Sigmoid colon (tissue), 4 donors: Measurements from ENCODE around the gene PRXL2B.

Source experiments
- CTCF ChIP-seq, 4 experiments: fragments of 450-650 bp in 3 of 4; fragments of 200-600 bp in 1 of 4; IDR thresholded peaks; one replicate each; pipeline ENCODE4 v1.5.1; 2016 to 2019; ENCODE audit warnings: antibody characterized with exemption in 4 of 4, mild to moderate bottlenecking in 3 of 4, moderate library complexity in 2 of 4
- EP300 ChIP-seq, 4 donors: sonication (generic); formaldehyde crosslinking; IDR thresholded peaks; one replicate each; pipeline ENCODE4 v1.6.1; 2017; ENCODE audit warnings: antibody characterized with exemption in 4 of 4
- POLR2A ChIP-seq, 2 donors: fragments of 450-650 bp; IDR thresholded peaks; one replicate each; pipeline ENCODE4 v1.6.1; 2016; ENCODE audit warnings: antibody characterized with exemption in 2 of 2, mild to moderate bottlenecking in 2 of 2, moderate library complexity in 2 of 2
- POLR2AphosphoS5 ChIP-seq, 4 donors: sonication (generic); formaldehyde crosslinking; IDR thresholded peaks; one replicate each; pipeline ENCODE4 v1.6.1; 2017; ENCODE audit warnings: antibody characterized with exemption in 4 of 4

DNA sequence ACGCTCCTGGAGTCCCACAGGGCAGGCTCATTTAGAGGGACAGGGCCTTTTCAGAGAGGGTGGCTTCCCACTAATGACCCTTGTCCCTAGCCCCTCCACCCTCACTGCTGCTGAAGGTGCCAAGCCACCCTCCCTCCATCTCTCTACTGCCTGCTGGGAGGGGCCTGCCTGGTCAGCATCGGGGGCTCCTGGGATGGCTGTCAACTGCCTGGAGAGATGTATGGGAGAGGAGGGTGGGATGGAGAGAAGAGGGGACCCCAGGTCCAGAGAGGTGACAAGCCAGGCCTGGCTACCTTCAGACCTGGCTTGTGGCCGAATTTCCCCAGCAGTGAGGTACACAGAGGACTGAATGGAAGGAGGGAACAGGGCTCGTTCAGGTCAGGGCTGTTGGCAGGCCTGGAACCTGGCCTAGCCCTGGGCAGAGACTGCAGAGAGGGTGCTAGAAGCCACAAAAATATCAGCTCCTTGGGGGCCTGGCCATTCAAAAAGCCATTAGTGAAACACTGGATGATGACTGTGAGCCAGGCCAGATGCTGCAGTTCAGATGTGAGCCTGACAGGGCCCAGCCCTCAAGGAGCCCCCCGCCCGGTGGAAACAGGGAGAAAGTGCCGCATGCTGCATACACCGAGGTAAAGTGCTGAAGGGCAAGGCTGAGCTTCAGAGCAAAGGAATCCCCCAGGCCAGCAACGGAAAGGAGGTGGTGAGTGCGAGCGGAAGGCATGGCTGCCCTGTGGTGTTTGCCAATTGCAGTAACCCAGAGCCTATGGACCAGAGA is 26.2 kb downstream of the PRXL2B start:
- TF ChIP-seq CTCF (IDR thresholded peaks at IDR 0.05) (no peak), EP300 (IDR thresholded peaks at IDR 0.05) (no peak), POLR2A (IDR thresholded peaks at IDR 0.05) (no peak), POLR2AphosphoS5 (IDR thresholded peaks at IDR 0.05) (no peak)
